ENCODE results near the gene UQCRC2.
"Not testable (repeated sequence)": the region's sequence is repeated elsewhere in the genome, so short reads cannot be mapped to it uniquely, and the experiment has no call there.

UQCRC2 gene

GRCh38 chr16:22022151-22022550 lies 69.0 kb downstream of the UQCRC2 start:
- no peak overlapping the region for H3K4me3 ChIP-seq (ENCODE audit: low read depth, low read length)
- no peak for DNase-seq (ENCODE audit: low read depth)
- TF ChIP-seq, protein P1, sequence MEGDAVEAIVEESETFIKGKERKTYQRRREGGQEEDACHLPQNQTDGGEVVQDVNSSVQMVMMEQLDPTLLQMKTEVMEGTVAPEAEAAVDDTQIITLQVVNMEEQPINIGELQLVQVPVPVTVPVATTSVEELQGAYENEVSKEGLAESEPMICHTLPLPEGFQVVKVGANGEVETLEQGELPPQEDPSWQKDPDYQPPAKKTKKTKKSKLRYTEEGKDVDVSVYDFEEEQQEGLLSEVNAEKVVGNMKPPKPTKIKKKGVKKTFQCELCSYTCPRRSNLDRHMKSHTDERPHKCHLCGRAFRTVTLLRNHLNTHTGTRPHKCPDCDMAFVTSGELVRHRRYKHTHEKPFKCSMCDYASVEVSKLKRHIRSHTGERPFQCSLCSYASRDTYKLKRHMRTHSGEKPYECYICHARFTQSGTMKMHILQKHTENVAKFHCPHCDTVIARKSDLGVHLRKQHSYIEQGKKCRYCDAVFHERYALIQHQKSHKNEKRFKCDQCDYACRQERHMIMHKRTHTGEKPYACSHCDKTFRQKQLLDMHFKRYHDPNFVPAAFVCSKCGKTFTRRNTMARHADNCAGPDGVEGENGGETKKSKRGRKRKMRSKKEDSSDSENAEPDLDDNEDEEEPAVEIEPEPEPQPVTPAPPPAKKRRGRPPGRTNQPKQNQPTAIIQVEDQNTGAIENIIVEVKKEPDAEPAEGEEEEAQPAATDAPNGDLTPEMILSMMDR (IDR thresholded peaks at IDR 0.05; ENCODE audit: control insufficient read depth, extremely low read depth, insufficient read depth) = no peak

DNA sequence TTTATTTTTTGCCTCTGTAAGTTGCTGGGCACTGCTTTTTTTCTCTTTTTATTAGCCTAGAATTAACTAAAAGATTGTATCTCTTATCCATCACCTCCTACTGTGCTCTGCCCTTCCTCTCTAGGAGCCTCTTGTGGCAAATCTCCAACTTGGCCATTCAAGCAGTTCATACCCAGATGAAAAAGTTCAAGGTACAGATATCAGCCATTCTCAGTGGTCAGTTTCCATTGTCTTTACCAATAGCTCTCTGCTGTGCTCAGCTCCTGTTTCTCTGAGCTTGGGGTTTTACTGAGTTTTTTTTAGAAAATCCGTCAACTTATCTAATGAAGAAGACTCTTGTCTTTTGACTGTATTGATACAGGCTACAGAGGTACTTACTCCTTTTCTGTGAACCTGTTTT lies 70.3 kb downstream of the UQCRC2 start:
- TF ChIP-seq, protein P1 (IDR thresholded peaks at IDR 0.05; ENCODE audit: control insufficient read depth, extremely low read depth, insufficient read depth) = no peak
- DNase-seq (ENCODE audit: low read depth) = no peak

GRCh38 chr16:22024785-22025184 lies 71.6 kb downstream of the UQCRC2 start:
- not testable (repeated sequence) for DNase-seq (ENCODE audit: low read depth); H3K4me3 ChIP-seq (ENCODE audit: low read depth, low read length)

More for the DNA sequence above, 70.3 kb downstream of the UQCRC2 start:
- no peak overlapping the region for H3K4me3 ChIP-seq (ENCODE audit: low read depth, low read length)

DNA sequence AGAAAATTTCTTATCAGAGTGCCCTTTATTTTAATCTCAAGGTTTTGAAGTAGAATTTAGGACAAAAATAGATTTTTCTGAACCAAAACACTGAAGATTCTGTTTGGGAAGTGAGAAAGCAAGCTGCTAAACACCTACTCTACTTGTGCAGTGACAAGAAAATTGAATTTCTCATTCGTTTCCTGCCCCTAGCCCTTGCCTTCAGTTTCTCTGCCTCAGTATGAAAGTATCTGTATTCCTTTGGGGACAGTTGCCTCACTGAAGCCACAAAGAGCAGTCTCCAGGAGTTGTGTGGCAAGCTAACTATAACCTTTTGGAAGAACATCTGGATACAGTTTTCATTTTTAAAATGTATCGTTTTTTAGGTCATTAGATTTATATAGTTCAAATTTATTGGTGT lies 74.5 kb downstream of the UQCRC2 start:
- TF ChIP-seq, protein P1 (IDR thresholded peaks at IDR 0.05; ENCODE audit: control insufficient read depth, extremely low read depth, insufficient read depth) = no peak
- DNase-seq (ENCODE audit: low read depth) = no peak
- H3K4me3 ChIP-seq (ENCODE audit: low read depth, low read length) = no peak overlapping the region

DNA sequence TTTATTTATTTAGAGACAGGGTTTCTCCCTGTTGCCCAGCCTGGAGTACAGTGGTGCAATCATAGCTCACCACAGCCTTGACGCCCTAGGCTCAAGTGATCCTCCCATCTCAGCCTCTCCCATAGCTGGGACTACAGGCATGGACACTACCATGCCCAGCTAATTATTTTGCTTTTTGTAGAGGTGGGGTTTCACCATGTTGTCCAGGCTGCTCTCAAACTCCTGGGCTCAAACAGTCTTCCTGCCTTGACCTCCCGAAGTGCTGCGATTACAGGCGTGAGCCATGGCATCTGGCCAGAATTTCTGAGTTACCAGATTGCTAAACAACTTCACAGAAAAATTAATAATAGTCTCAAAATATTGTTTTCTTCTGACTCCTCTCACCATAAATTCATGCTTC lies 76.5 kb downstream of the UQCRC2 start:
- H3K4me3 ChIP-seq (ENCODE audit: low read depth, low read length) = no peak overlapping the region
- no peak for DNase-seq (ENCODE audit: low read depth)
- TF ChIP-seq, protein P1 (IDR thresholded peaks at IDR 0.05; ENCODE audit: control insufficient read depth, extremely low read depth, insufficient read depth) = no peak

- no peak overlapping the region for H3K4me3 ChIP-seq (ENCODE audit: low read depth, low read length)
- no peak for DNase-seq (ENCODE audit: low read depth)
- TF ChIP-seq, protein P1 (IDR thresholded peaks at IDR 0.05; ENCODE audit: control insufficient read depth, extremely low read depth, insufficient read depth) = no peak
These were observed 77.1 kb downstream of the UQCRC2 start for GRCh38 chr16:22030087-22030812.

GRCh38 chr16:22031483-22032083 lies 78.4 kb downstream of the UQCRC2 start:
- no peak for DNase-seq (ENCODE audit: low read depth)
- H3K4me3 ChIP-seq (ENCODE audit: low read depth, low read length) = no peak overlapping the region
- TF ChIP-seq, protein P1 (IDR thresholded peaks at IDR 0.05; ENCODE audit: control insufficient read depth, extremely low read depth, insufficient read depth) = no peak

Measured in LNCaP clone FGC (cell line).